CD14-positive monocyte (primary cell): ENCODE measurements around the gene ADGRL3. TPM values are rescaled to one million over a fixed set of nuclear protein-coding genes. Genes with fewer than 3 reads are reported as not detected.

Source experiments
- DNase-seq, 3 donors: peaks; one replicate each; pipeline ENCODE4 v3.0.0-alpha.2; 2011 to 2022
- H2AFZ ChIP-seq: 2 replicates; pipeline ENCODE4 v1.6.0; 2012; ENCODE audit warnings: mild to moderate bottlenecking, low read depth, low read length, inconsistent platforms; ENCODE audit not compliant: insufficient read depth, poor library complexity, severe bottlenecking
- H3K27ac ChIP-seq, 2 donors: 1 replicate in 1 of 2; 2 replicates in 1 of 2; pipeline ENCODE4 v1.5.1; 2012 to 2013; ENCODE audit warnings: low read length in 2 of 2, control low read depth in 1 of 2, inconsistent platforms in 1 of 2, low read depth in 1 of 2, mild to moderate bottlenecking in 1 of 2
- H3K27me3 ChIP-seq, 2 donors: one replicate each; pipeline versions ENCODE4 v1.6.0 to v1.6.1; 2011 to 2013; ENCODE audit warnings: low read length in 2 of 2; ENCODE audit not compliant: control insufficient read depth in 2 of 2, insufficient read depth in 2 of 2
- H3K36me3 ChIP-seq, 2 donors: replicated peaks in 1 of 2; 1 replicate in 1 of 2; 2 replicates in 1 of 2; pipeline versions ENCODE4 v1.5.1 to v1.6.1; 2012 to 2013; ENCODE audit warnings: low read length in 2 of 2, control low read depth in 1 of 2, inconsistent platforms in 1 of 2, mild to moderate bottlenecking in 1 of 2; ENCODE audit not compliant: insufficient read depth in 2 of 2, control insufficient read depth in 1 of 2
- H3K4me1 ChIP-seq, 2 donors: 1 replicate in 1 of 2; 2 replicates in 1 of 2; pipeline versions ENCODE4 v1.5.1 to v1.6.1; 2012 to 2013; ENCODE audit warnings: low read length in 2 of 2, control low read depth in 1 of 2, inconsistent platforms in 1 of 2, mild to moderate bottlenecking in 1 of 2, moderate library complexity in 1 of 2; ENCODE audit not compliant: insufficient read depth in 2 of 2, control insufficient read depth in 1 of 2
- H3K4me2 ChIP-seq: replicated peaks from 2 replicates; pipeline ENCODE3; 2012; ENCODE audit warnings: low read length, moderate library complexity, mild to moderate bottlenecking; ENCODE audit not compliant: poor library complexity, severe bottlenecking; ENCODE audit errors: extremely low read depth
- H3K4me3 ChIP-seq, 3 experiments: fragments of 200-600 bp in 1 of 3; sonication (generic) in 1 of 3; replicated peaks in 1 of 3; 1 replicate in 2 of 3; 2 replicates in 1 of 3; pipeline ENCODE4 v1.5.1; 2011 to 2013; ENCODE audit warnings: low read length in 3 of 3, mild to moderate bottlenecking in 3 of 3, control low read depth in 2 of 3, low read depth in 2 of 3, inconsistent platforms in 1 of 3, moderate library complexity in 1 of 3
- H3K79me2 ChIP-seq: 2 replicates; pipeline ENCODE4 v1.6.0; 2012; ENCODE audit warnings: mild to moderate bottlenecking, control low read depth, inconsistent platforms, low read length, moderate library complexity; ENCODE audit not compliant: insufficient read depth
- H3K9ac ChIP-seq: 2 replicates; pipeline ENCODE4 v1.6.0; 2017; ENCODE audit warnings: low read length, mild to moderate bottlenecking; ENCODE audit not compliant: insufficient read depth, poor library complexity, severe bottlenecking
- H3K9me3 ChIP-seq, 2 donors: replicated peaks in 1 of 2; 1 replicate in 1 of 2; 2 replicates in 1 of 2; pipeline versions ENCODE4 v1.5.1 to v1.6.1; 2012 to 2013; ENCODE audit warnings: low read length in 2 of 2, control low read depth in 1 of 2; ENCODE audit not compliant: control insufficient read depth in 1 of 2, insufficient read depth in 1 of 2
- H4K20me1 ChIP-seq: 2 replicates; pipeline ENCODE4 v1.6.0; 2012; ENCODE audit warnings: mild to moderate bottlenecking, low read length, control low read depth, moderate library complexity; ENCODE audit not compliant: insufficient read depth
- H3K27ac Mint-ChIP-seq, 7 donors: one replicate each; pipeline ENCODE4 v1.8.0; 2020; ENCODE audit warnings: mild to moderate bottlenecking in 7 of 7, mixed read lengths in 7 of 7, moderate library complexity in 6 of 7, inconsistent platforms in 2 of 7
- H3K27me3 Mint-ChIP-seq, 3 donors: one replicate each; pipeline ENCODE4 v1.8.0; 2021 to 2022; ENCODE audit warnings: low read depth in 3 of 3, mild to moderate bottlenecking in 3 of 3, mixed read lengths in 3 of 3, moderate library complexity in 3 of 3, inconsistent platforms in 1 of 3
- H3K36me3 Mint-ChIP-seq, 2 donors: one replicate each; pipeline ENCODE4 v1.8.0; 2020; ENCODE audit warnings: mixed read lengths in 2 of 2, inconsistent platforms in 1 of 2, mild to moderate bottlenecking in 1 of 2
- H3K4me1 Mint-ChIP-seq: one replicate; pipeline ENCODE4 v1.8.0; 2020; ENCODE audit warnings: mild to moderate bottlenecking, mixed read lengths
- H3K4me3 Mint-ChIP-seq, 2 donors: one replicate each; pipeline ENCODE4 v1.8.0; 2020; ENCODE audit warnings: mild to moderate bottlenecking in 2 of 2, mixed read lengths in 2 of 2, moderate library complexity in 1 of 2
- H3K9me3 Mint-ChIP-seq, 7 donors: one replicate each; pipeline ENCODE4 v1.8.0; 2020 to 2022; ENCODE audit warnings: mixed read lengths in 7 of 7, mild to moderate bottlenecking in 6 of 7, moderate library complexity in 6 of 7, inconsistent platforms in 2 of 7
- WGBS: methylation state at CpG from one replicate; pipeline ENCODE4 v1.1.5; 2013; ENCODE audit warnings: missing lambda C conversion rate; ENCODE audit not compliant: insufficient coverage; 5-methylcytosine and 5-hydroxymethylcytosine counted together
- intact Hi-C, 2 donors: fragments of 100-400 bp; cut with micrococcal nuclease; formaldehyde crosslinking; loops; one replicate each; pipeline versions ENCODE4 v1.15.0 to v1.15.1; 2023
- polyA plus RNA-seq, 3 donors: library from polyadenylated mRNA; depleted of rRNA in 1 of 3; unstranded in 2 of 3; stranded (reverse) in 1 of 3; fragments of 300-500 nt in 2 of 3; fragments of >200 nt in 1 of 3; fragmentation: Illumina TruSeq in 2 of 3; gene quantifications; 1 replicate in 2 of 3; 2 replicates in 1 of 3; pipeline ENCODE4 v1.2.3, GENCODE V29; 2012 to 2021
- TF ChIP-seq, protein P1 (sequence below): fragments of 200-600 bp; IDR thresholded peaks from one replicate; pipeline ENCODE4 v1.8.0; 2022; ENCODE audit warnings: antibody characterized with exemption, mild to moderate bottlenecking

ADGRL3 gene
- polyA plus RNA-seq, 3 donors = not detected

DNA sequence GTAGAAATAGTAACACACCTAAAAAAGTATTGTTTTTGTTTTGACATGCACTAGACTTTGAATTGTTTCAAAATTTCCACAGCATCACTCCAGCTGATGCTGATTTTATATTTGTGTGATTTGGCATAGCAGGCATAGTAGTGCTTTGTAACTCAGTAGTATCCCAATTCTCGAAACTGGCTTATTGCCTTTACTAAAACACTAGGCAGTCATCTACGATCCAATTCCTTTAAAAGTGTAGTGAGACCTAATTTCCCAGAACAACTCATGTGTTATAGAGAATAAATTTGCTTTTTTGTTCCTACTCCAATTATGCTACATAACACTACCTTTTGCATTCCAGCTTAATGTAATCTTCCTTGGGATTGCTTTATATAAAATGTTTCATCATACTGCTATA, 797.7 kb downstream of the ADGRL3 start:
- Mint-ChIP-seq H3K27ac (no peak overlapping the region), H3K27me3 (peaks cover 0 to 2% (median 0%) of the 10 kb centered on the region in 3 donors), H3K36me3 (no peaks in the 10 kb centered on the region), H3K4me1 (no peaks in the 10 kb centered on the region), H3K9me3 (peaks cover 0 to 4% (median 1%) of the 10 kb centered on the region in 7 donors), H3K4me3 (no peak overlapping the region)
- no peak for DNase-seq
- Histone ChIP-seq H3K27ac (no peak overlapping the region), H3K9ac (no peak overlapping the region), H3K4me1 (no peaks in the 10 kb centered on the region), H3K79me2 (no peaks in the 10 kb centered on the region), H3K4me2 (no peak overlapping the region), H4K20me1 (no peaks in the 10 kb centered on the region), H2AFZ (no peak overlapping the region), H3K4me3 (no peak overlapping the region), H3K9me3 (no peaks in the 10 kb centered on the region), H3K36me3 (no peaks in the 10 kb centered on the region), H3K27me3 (no peaks in the 10 kb centered on the region)
- intact Hi-C loops = no loop called here
- no CpG with 5 or more reads among the region's 2 CpGs for WGBS
- TF ChIP-seq, protein P1, sequence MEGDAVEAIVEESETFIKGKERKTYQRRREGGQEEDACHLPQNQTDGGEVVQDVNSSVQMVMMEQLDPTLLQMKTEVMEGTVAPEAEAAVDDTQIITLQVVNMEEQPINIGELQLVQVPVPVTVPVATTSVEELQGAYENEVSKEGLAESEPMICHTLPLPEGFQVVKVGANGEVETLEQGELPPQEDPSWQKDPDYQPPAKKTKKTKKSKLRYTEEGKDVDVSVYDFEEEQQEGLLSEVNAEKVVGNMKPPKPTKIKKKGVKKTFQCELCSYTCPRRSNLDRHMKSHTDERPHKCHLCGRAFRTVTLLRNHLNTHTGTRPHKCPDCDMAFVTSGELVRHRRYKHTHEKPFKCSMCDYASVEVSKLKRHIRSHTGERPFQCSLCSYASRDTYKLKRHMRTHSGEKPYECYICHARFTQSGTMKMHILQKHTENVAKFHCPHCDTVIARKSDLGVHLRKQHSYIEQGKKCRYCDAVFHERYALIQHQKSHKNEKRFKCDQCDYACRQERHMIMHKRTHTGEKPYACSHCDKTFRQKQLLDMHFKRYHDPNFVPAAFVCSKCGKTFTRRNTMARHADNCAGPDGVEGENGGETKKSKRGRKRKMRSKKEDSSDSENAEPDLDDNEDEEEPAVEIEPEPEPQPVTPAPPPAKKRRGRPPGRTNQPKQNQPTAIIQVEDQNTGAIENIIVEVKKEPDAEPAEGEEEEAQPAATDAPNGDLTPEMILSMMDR = no peak

DNA sequence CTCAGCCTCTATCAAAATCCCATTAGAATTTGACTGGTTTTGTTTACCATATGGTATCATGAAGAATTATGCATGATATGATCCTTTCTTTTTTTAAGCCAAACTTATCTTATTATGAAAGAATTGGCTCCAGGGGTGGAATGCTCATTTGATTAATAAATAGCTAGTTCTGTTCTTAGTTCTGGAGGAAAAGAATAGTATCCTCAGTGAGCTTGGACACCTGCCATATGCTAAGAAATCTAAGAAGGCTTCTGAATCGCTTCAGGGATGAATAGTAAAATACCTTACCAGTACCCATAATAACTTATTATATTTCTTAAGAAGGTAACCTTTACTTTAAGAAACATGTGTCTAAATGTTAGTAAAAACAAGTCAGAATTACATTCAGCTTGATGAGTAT, 803.6 kb downstream of the ADGRL3 start:
- no peaks in the 10 kb centered on the region for H3K27me3 Mint-ChIP-seq
- no CpG with 5 or more reads among the region's 1 CpG for WGBS
- H3K4me1 Mint-ChIP-seq = no peaks in the 10 kb centered on the region

More for the DNA sequence above, 803.6 kb downstream of the ADGRL3 start:
- no peaks in the 10 kb centered on the region for H3K36me3 Mint-ChIP-seq
- Histone ChIP-seq H3K4me1 (no peaks in the 10 kb centered on the region), H3K36me3 (no peaks in the 10 kb centered on the region), H2AFZ (no peak overlapping the region), H3K4me3 (no peak overlapping the region), H3K27ac (no peak overlapping the region), H4K20me1 (no peaks in the 10 kb centered on the region), H3K4me2 (no peak overlapping the region), H3K27me3 (no peaks in the 10 kb centered on the region), H3K79me2 (no peaks in the 10 kb centered on the region), H3K9me3 (no peaks in the 10 kb centered on the region), H3K9ac (no peak overlapping the region)
- DNase-seq = no peak
- TF ChIP-seq, protein P1 = no peak
- intact Hi-C loops = no loop called here
- H3K4me3 Mint-ChIP-seq = no peak overlapping the region
- peaks cover 0 to 3% (median 0%) of the 10 kb centered on the region in 7 donors for H3K9me3 Mint-ChIP-seq
- no peak overlapping the region for H3K27ac Mint-ChIP-seq
